GM12891 (cell line): ENCODE results near the gene PRSS21.

ENCODE experiments used
- POLR2A ChIP-seq: IDR thresholded peaks from 2 replicates; pipeline ENCODE4 v1.6.1; 2011; ENCODE audit warnings: low read depth, low read length, control low read depth
- POLR2AphosphoS5 ChIP-seq: IDR thresholded peaks from 2 replicates; pipeline ENCODE4 v1.6.1; 2011; ENCODE audit warnings: low read depth, low read length, control low read depth

GRCh38 chr16:2852003-2852730, 35.1 kb downstream of the PRSS21 start:
- TF ChIP-seq POLR2AphosphoS5 (no peak), POLR2A (no peak)
